Liver (tissue), 3 donors: ENCODE measurements around the gene RBP4.

Experiments used
- FOXA1 ChIP-seq: IDR thresholded peaks from 2 replicates; pipeline ENCODE4 v1.6.1; 2016; ENCODE audit warnings: antibody characterized with exemption
- HNF4G ChIP-seq: IDR thresholded peaks from 2 replicates; pipeline ENCODE4 v1.6.1; 2016; ENCODE audit warnings: antibody characterized with exemption
- RAD21 ChIP-seq, 2 donors: IDR thresholded peaks; 2 replicates each; pipeline ENCODE4 v1.6.1; 2016; ENCODE audit warnings: antibody characterized with exemption in 2 of 2, mild to moderate bottlenecking in 2 of 2
- SP1 ChIP-seq: IDR thresholded peaks from 2 replicates; pipeline ENCODE4 v1.6.1; 2018; ENCODE audit warnings: antibody characterized with exemption, mild to moderate bottlenecking
- TAF1 ChIP-seq: conservative IDR thresholded peaks from 2 replicates; pipeline ENCODE4 v1.6.1; 2016; ENCODE audit warnings: antibody characterized with exemption, mild to moderate bottlenecking
- YY1 ChIP-seq: IDR thresholded peaks from 2 replicates; pipeline ENCODE4 v1.6.1; 2016; ENCODE audit warnings: antibody characterized with exemption, mild to moderate bottlenecking
- TF ChIP-seq, protein P1 (sequence below): fragments of 150-350 bp; IDR thresholded peaks from 2 replicates; pipeline ENCODE4 v1.5.1; 2017; ENCODE audit warnings: improper control_type of control experiment, low read depth, low read length; ENCODE audit not compliant: missing input control
- TF ChIP-seq, protein P2 (sequence below): IDR thresholded peaks from 2 replicates; pipeline ENCODE4 v1.6.1; 2016; ENCODE audit warnings: antibody characterized with exemption, mild to moderate bottlenecking
- TF ChIP-seq, protein P3 (sequence below): IDR thresholded peaks from 2 replicates; pipeline ENCODE4 v1.6.1; 2016; ENCODE audit warnings: antibody characterized with exemption
- donor health status: healthy.
- donor health status: healthy.

DNA sequence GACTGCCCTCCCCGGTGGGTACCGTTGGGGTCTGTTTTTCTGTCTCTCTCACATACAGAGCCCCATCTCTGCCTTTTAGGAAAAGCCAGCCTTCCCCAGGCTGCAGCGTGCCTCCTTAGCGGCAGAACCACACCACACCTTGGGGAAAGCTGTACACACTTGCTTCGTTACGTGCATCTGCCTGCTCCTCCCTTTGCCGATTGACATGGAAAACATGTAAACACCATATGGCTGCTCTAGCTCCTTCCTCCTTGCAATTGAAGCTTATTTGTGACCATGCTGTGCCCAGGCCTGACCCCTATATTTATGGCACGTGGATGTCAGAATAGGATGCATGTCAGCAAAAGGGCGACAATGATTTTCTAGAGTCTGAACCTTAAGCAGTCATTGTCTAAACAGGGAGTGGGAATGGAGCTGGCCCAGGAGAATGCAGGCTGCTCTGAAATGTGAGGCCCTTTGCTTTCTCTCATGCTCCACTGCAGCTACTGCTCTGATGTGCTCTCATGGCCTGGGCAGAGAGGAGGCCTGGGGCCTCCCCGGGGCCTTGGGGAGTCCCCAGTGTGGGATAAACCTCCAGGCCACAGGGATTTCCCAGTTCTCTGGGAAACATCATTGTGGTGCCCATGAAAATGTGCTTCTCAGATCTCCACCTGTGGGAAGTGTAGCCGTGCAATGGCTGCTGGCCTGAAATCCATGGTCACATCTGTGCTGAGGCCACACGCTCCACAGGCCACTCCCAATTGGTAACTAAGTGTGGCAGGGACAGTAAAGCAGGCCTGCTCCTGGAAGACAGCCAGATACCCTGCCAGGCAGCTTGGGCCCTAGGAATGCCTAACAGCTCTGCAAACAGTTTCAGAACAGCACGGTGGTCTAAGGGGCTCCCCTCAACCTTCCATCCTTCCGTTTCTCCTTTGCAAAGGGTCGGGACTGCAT lies 29.9 kb upstream of the RBP4 start:
- TF ChIP-seq, protein P1, sequence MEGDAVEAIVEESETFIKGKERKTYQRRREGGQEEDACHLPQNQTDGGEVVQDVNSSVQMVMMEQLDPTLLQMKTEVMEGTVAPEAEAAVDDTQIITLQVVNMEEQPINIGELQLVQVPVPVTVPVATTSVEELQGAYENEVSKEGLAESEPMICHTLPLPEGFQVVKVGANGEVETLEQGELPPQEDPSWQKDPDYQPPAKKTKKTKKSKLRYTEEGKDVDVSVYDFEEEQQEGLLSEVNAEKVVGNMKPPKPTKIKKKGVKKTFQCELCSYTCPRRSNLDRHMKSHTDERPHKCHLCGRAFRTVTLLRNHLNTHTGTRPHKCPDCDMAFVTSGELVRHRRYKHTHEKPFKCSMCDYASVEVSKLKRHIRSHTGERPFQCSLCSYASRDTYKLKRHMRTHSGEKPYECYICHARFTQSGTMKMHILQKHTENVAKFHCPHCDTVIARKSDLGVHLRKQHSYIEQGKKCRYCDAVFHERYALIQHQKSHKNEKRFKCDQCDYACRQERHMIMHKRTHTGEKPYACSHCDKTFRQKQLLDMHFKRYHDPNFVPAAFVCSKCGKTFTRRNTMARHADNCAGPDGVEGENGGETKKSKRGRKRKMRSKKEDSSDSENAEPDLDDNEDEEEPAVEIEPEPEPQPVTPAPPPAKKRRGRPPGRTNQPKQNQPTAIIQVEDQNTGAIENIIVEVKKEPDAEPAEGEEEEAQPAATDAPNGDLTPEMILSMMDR: no peak
- no peak for TF ChIP-seq YY1
- no peak for TF ChIP-seq FOXA1
- no peak for TF ChIP-seq HNF4G
- TF ChIP-seq SP1: no peak
- TF ChIP-seq, protein P2, sequence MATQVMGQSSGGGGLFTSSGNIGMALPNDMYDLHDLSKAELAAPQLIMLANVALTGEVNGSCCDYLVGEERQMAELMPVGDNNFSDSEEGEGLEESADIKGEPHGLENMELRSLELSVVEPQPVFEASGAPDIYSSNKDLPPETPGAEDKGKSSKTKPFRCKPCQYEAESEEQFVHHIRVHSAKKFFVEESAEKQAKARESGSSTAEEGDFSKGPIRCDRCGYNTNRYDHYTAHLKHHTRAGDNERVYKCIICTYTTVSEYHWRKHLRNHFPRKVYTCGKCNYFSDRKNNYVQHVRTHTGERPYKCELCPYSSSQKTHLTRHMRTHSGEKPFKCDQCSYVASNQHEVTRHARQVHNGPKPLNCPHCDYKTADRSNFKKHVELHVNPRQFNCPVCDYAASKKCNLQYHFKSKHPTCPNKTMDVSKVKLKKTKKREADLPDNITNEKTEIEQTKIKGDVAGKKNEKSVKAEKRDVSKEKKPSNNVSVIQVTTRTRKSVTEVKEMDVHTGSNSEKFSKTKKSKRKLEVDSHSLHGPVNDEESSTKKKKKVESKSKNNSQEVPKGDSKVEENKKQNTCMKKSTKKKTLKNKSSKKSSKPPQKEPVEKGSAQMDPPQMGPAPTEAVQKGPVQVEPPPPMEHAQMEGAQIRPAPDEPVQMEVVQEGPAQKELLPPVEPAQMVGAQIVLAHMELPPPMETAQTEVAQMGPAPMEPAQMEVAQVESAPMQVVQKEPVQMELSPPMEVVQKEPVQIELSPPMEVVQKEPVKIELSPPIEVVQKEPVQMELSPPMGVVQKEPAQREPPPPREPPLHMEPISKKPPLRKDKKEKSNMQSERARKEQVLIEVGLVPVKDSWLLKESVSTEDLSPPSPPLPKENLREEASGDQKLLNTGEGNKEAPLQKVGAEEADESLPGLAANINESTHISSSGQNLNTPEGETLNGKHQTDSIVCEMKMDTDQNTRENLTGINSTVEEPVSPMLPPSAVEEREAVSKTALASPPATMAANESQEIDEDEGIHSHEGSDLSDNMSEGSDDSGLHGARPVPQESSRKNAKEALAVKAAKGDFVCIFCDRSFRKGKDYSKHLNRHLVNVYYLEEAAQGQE: no peak
- TF ChIP-seq TAF1: no peak
- TF ChIP-seq RAD21 (IDR thresholded peaks at IDR 0.05): no peak
- TF ChIP-seq, protein P3, sequence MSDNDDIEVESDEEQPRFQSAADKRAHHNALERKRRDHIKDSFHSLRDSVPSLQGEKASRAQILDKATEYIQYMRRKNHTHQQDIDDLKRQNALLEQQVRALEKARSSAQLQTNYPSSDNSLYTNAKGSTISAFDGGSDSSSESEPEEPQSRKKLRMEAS: no peak
